ENCODE measurements around the gene NTHL1. TPM values are rescaled to one million over a fixed set of nuclear protein-coding genes. Genes with fewer than 3 reads are reported as not detected.

NTHL1 gene
- total RNA-seq, 1 donor from 2014 or later, result 44.0 TPM

- FAIRE-seq (no peak), DNase-seq (ENCODE audit: low read depth) (no peak)
- peaks cover 44% of the 10 kb centered on the region for H3K36me3 ChIP-seq (ENCODE audit: control insufficient read depth, insufficient read depth, low read length)
- H3K27me3 ChIP-seq (ENCODE audit: control insufficient read depth, insufficient read depth, low read length), result no peaks in the 10 kb centered on the region
- TF ChIP-seq, protein P1, sequence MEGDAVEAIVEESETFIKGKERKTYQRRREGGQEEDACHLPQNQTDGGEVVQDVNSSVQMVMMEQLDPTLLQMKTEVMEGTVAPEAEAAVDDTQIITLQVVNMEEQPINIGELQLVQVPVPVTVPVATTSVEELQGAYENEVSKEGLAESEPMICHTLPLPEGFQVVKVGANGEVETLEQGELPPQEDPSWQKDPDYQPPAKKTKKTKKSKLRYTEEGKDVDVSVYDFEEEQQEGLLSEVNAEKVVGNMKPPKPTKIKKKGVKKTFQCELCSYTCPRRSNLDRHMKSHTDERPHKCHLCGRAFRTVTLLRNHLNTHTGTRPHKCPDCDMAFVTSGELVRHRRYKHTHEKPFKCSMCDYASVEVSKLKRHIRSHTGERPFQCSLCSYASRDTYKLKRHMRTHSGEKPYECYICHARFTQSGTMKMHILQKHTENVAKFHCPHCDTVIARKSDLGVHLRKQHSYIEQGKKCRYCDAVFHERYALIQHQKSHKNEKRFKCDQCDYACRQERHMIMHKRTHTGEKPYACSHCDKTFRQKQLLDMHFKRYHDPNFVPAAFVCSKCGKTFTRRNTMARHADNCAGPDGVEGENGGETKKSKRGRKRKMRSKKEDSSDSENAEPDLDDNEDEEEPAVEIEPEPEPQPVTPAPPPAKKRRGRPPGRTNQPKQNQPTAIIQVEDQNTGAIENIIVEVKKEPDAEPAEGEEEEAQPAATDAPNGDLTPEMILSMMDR (IDR thresholded peaks at IDR 0.05; ENCODE audit: insufficient read depth, low read length, severe bottlenecking), result no peak
- H3K4me3 ChIP-seq (ENCODE audit: low read depth, low read length), result no peak overlapping the region
These were observed 38.0 kb upstream of the NTHL1 start for GRCh38 chr16:2085669-2086068.

DNA sequence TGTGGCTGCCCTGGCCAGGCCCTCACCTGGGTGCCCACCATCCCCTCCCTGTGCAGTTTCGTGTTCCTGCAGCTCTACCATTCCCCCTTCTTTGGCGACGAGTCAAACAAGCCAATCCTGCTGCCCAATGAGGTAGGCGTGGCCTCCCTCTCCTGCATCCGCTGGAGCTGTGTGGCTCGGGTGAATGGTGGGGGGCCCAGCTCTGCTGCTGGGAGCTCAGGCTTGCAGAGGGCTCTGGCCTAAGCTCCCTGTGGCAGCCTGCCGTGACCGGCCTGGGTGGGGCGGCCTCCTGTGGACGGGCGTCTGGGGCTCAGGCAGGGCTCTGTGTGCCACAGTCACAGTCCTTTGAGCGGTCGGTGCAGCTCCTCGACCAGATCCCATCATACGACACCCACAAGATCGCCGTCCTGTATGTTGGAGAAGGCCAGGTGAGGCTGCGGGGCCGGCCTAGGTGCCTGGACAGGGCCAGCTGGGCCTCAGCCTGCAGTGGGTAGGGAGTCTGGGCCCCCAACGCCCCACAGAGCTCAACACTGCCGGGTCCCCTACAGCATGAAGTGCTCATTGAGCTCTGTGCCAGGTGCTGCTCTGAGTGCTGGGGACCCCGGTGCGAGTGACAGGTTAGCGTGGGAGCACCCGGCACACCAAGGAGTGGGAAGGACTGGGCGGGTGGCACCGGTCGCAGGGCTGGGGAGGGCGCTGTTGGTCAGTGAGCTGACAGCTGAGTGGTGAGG, 37.4 kb upstream of the NTHL1 start:
- no peak for FAIRE-seq
- H3K36me3 ChIP-seq (ENCODE audit: control insufficient read depth, insufficient read depth, low read length), result peaks cover 38% of the 10 kb centered on the region
- TF ChIP-seq, protein P1 (IDR thresholded peaks at IDR 0.05; ENCODE audit: insufficient read depth, low read length, severe bottlenecking), result no peak

GRCh38 chr16:2083876-2084780, 36.5 kb upstream of the NTHL1 start:
- Histone ChIP-seq H3K27me3 (ENCODE audit: control insufficient read depth, insufficient read depth, low read length) (no peaks in the 10 kb centered on the region), H3K4me3 (ENCODE audit: low read depth, low read length) (no peak overlapping the region), H3K36me3 (ENCODE audit: control insufficient read depth, insufficient read depth, low read length) (peaks cover 32% of the 10 kb centered on the region)
- DNase-seq (ENCODE audit: low read depth) (no peak), FAIRE-seq (no peak)
- TF ChIP-seq, protein P1 (IDR thresholded peaks at IDR 0.05; ENCODE audit: insufficient read depth, low read length, severe bottlenecking), result no peak

More for the DNA sequence above, 37.4 kb upstream of the NTHL1 start:
- no peak overlapping the region for H3K4me3 ChIP-seq (ENCODE audit: low read depth, low read length)
- no peak for DNase-seq (ENCODE audit: low read depth)
- H3K27me3 ChIP-seq (ENCODE audit: control insufficient read depth, insufficient read depth, low read length), result no peaks in the 10 kb centered on the region

DNA sequence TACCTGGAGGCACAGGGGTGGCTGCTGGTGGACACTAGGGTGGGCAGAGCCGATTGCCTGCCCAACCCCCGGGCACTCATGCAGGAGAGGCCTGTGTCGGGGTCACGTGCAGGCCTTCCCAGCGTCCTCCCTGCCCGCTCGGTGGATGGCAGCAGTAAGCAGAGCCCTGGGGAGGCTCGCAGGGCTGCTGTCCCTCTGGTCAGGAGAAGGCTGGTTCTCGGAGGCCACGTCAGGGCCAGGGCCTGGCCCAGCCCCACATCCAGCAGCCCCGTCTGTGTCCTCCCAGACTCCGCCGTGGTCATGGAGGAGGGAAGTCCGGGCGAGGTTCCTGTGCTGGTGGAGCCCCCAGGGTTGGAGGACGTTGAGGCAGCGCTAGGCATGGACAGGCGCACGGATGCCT, 35.8 kb upstream of the NTHL1 start:
- TF ChIP-seq, protein P1 (IDR thresholded peaks at IDR 0.05; ENCODE audit: insufficient read depth, low read length, severe bottlenecking), result no peak
- DNase-seq (ENCODE audit: low read depth), result no peak
- H3K27me3 ChIP-seq (ENCODE audit: control insufficient read depth, insufficient read depth, low read length), result no peaks in the 10 kb centered on the region
- peaks cover 29% of the 10 kb centered on the region for H3K36me3 ChIP-seq (ENCODE audit: control insufficient read depth, insufficient read depth, low read length)
- no peak for FAIRE-seq
- no peak overlapping the region for H3K4me3 ChIP-seq (ENCODE audit: low read depth, low read length)

- TF ChIP-seq, protein P1 (IDR thresholded peaks at IDR 0.05; ENCODE audit: insufficient read depth, low read length, severe bottlenecking), result no peak
- Histone ChIP-seq H3K36me3 (ENCODE audit: control insufficient read depth, insufficient read depth, low read length) (peaks cover 29% of the 10 kb centered on the region), H3K4me3 (ENCODE audit: low read depth, low read length) (no peak overlapping the region), H3K27me3 (ENCODE audit: control insufficient read depth, insufficient read depth, low read length) (no peaks in the 10 kb centered on the region)
- FAIRE-seq, result no peak
- no peak for DNase-seq (ENCODE audit: low read depth)
These were observed 35.3 kb upstream of the NTHL1 start for GRCh38 chr16:2082983-2083364.
